A549 treated with DMSO at 1 μM for 4 hours (cell line): Measurements from ENCODE around the gene LNPK. TPM values are rescaled to one million over a fixed set of nuclear protein-coding genes. Genes with fewer than 3 reads are reported as not detected.

Experiments used
- total RNA-seq: library from RNA; stranded (reverse); fragments of 200-300 nt; extraction: Qiagen RNA extraction; gene quantifications from 5 replicates; pipeline ENCODE4 v1.2.3, GENCODE V29; 2022; ENCODE audit warnings: low read depth

Gene LNPK, protein sequence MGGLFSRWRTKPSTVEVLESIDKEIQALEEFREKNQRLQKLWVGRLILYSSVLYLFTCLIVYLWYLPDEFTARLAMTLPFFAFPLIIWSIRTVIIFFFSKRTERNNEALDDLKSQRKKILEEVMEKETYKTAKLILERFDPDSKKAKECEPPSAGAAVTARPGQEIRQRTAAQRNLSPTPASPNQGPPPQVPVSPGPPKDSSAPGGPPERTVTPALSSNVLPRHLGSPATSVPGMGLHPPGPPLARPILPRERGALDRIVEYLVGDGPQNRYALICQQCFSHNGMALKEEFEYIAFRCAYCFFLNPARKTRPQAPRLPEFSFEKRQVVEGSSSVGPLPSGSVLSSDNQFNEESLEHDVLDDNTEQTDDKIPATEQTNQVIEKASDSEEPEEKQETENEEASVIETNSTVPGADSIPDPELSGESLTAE
- 11.9 to 16.6 TPM (median 15.6 TPM) in 5 replicates for total RNA-seq

DNA sequence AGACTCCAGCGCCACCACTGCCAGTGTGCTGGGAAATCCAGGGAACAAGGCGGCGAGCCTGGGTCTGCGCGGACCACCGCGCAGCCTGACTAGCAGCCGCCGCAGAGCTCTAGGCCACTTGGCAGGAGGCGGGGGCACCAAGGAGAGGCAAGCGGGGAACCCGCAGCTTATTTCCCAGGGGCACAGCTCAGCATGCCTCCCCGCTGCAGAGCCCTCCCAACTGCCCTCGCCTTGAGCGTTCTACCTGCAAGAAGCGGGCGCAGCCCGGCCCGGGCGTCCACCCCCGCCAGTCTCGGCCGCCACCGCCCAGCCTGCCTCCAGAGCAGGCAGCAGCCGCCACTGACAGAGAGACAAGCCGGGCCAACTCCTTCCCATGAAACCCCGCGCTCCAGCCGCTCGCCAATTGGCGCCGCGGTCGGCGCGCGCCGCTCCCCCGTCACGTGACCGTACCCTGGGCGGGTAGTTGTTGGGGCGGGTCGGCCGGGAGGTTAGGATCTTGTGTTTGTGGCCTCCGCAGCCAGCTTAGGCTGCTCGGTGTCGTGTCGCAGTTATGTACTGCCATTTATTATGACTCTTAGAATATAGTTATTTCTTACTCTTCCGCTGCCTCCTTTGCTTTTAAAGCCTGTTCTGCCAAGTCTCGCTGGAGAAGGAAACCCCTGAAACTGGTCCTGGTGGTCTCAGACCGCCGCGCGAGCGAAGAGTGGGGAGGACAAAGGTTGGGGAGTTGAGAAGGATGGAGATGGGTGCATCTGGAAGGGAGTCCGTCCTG, at the start of gene LNPK:
Gene LNPK, minus strand, starts transcription at position 352 of the 772 bp plus-strand sequence. CDS start 6,683 bp downstream, outside the sequence.

Other genes starting within 250 kb of the LNPK start
- not detected in 5 replicates for gene EVX2, start 81.7 kb upstream of the LNPK start, total RNA-seq
- 0.22 to 0.32 TPM (median 0.24 TPM) in 5 replicates for gene HOXD13, start 90.5 kb upstream of the LNPK start, total RNA-seq
- not detected in 5 replicates for gene HOXD12, start 97.5 kb upstream of the LNPK start, total RNA-seq
- gene HOXD11, start 105.0 kb upstream of the LNPK start, total RNA-seq: 6.6 to 9.7 TPM (median 8.2 TPM) in 5 replicates
- gene HOXD10, start 114.5 kb upstream of the LNPK start, total RNA-seq: 5.7 to 8.5 TPM (median 7.4 TPM) in 5 replicates
- 0.99 to 2.1 TPM (median 1.3 TPM) in 5 replicates for gene HOXD9, start 120.5 kb upstream of the LNPK start, total RNA-seq
- 4.8 to 5.9 TPM (median 5.5 TPM) in 5 replicates for gene HOXD8, start 127.4 kb upstream of the LNPK start, total RNA-seq
- 0.22 to 0.55 TPM (median 0.36 TPM) in 5 replicates for gene HOXD4, start 149.3 kb upstream of the LNPK start, total RNA-seq
- 0.15 to 0.18 TPM (median 0.16 TPM) in 4 of 5 replicates, not detected in the other for gene HOXD3, start 155.0 kb upstream of the LNPK start, total RNA-seq
- gene HOXD1, start 186.4 kb upstream of the LNPK start, total RNA-seq: 0.12 to 0.28 TPM (median 0.26 TPM) in 5 replicates